OCI-LY1 (cell line): ENCODE data around the gene ACOT11.

Experiments used
- H2AFZ ChIP-seq: fragments of 200-600 bp; sonication (generic), shearing (Covaris generic); 2 replicates; pipeline ENCODE4 v1.6.0; 2014; ENCODE audit warnings: antibody characterized with exemption, mild to moderate bottlenecking, low read length
- H3F3A ChIP-seq: fragments of 200-600 bp; sonication (generic), shearing (Covaris generic); 2 replicates; pipeline ENCODE4 v1.6.0; 2014; ENCODE audit warnings: mild to moderate bottlenecking, antibody characterized with exemption, low read length, moderate library complexity; ENCODE audit not compliant: insufficient read depth
- H3K27ac ChIP-seq: fragments of 200-600 bp; sonication (generic); 2 replicates; pipeline ENCODE4 v1.5.1; 2014; ENCODE audit warnings: low read length, mixed run types, mild to moderate bottlenecking, low read depth; ENCODE audit not compliant: poor library complexity, severe bottlenecking
- H3K27me3 ChIP-seq: fragments of 200-600 bp; sonication (generic); 2 replicates; pipeline ENCODE4 v1.6.0; 2014; ENCODE audit warnings: antibody characterized with exemption, mild to moderate bottlenecking, low read length, moderate library complexity; ENCODE audit not compliant: insufficient read depth
- H3K36me3 ChIP-seq: fragments of 200-600 bp; sonication (generic); 2 replicates; pipeline ENCODE4 v1.6.1; 2014; ENCODE audit warnings: mild to moderate bottlenecking, antibody characterized with exemption, low read length, moderate library complexity, mixed read lengths; ENCODE audit not compliant: insufficient read depth
- H3K4me1 ChIP-seq: fragments of 200-600 bp; sonication (generic); 2 replicates; pipeline ENCODE4 v1.5.1; 2014; ENCODE audit warnings: mild to moderate bottlenecking, low read length, moderate library complexity; ENCODE audit not compliant: insufficient read depth, severe bottlenecking
- H3K4me2 ChIP-seq: fragments of 200-600 bp; sonication (generic), shearing (Covaris generic); 2 replicates; pipeline ENCODE4 v1.6.1; 2014; ENCODE audit warnings: low read length
- H3K4me3 ChIP-seq: fragments of 200-600 bp; sonication (generic); 2 replicates; pipeline ENCODE4 v1.5.1; 2014; ENCODE audit warnings: low read length, low read depth, mild to moderate bottlenecking, mixed read lengths; ENCODE audit not compliant: poor library complexity, severe bottlenecking
- H3K79me2 ChIP-seq: fragments of 200-600 bp; shearing (Covaris generic); 2 replicates; pipeline ENCODE4 v1.6.1; 2016; ENCODE audit warnings: mixed run types, low read length, mixed read lengths; ENCODE audit not compliant: insufficient read depth
- H3K9ac ChIP-seq: fragments of 200-600 bp; sonication (generic), shearing (Covaris generic); 2 replicates; pipeline ENCODE4 v1.6.1; 2014; ENCODE audit warnings: mild to moderate bottlenecking, low read length, mixed read lengths
- H3K9me2 ChIP-seq: fragments of 200-600 bp; sonication (generic), shearing (Covaris generic); 2 replicates; pipeline ENCODE4 v1.6.1; 2014; ENCODE audit warnings: low read depth, mild to moderate bottlenecking, low read length, mixed read lengths
- H3K9me3 ChIP-seq: fragments of 200-600 bp; shearing (Covaris generic); 2 replicates; pipeline ENCODE4 v1.6.1; 2014; ENCODE audit warnings: low read length, mixed read lengths
- H4K20me1 ChIP-seq: fragments of 200-600 bp; sonication (generic), shearing (Covaris generic); 2 replicates; pipeline ENCODE4 v1.6.0; 2016; ENCODE audit warnings: mild to moderate bottlenecking, low read length; ENCODE audit not compliant: insufficient read depth
- CTCF ChIP-seq: fragments of 200-600 bp; sonication (generic), shearing (Covaris generic); IDR thresholded peaks from 2 replicates; pipeline ENCODE4 v1.5.1; 2017; ENCODE audit warnings: mild to moderate bottlenecking, antibody characterized with exemption, low read length, moderate library complexity, mixed read lengths
- EZH2 ChIP-seq: fragments of 200-600 bp; sonication (generic), shearing (Covaris generic); IDR thresholded peaks from 2 replicates; pipeline ENCODE4 v1.8.0; 2017; ENCODE audit warnings: borderline replicate concordance, mixed run types, mild to moderate bottlenecking, antibody characterized with exemption, low read length, moderate library complexity, mixed read lengths

ACOT11 gene

GRCh38 chr1:54619749-54620148 lies 71.7 kb downstream of the ACOT11 start:
- no peaks in the 10 kb centered on the region for H3K79me2 ChIP-seq
- H3K4me3 ChIP-seq = no peak overlapping the region
- H3K4me2 ChIP-seq = no peak overlapping the region

GRCh38 chr1:54623216-54624007 lies 75.4 kb downstream of the ACOT11 start, which contains the start of gene FAM151A:
Gene FAM151A (minus strand): TSS chr1:54623525. CDS start chr1:54623395, 130 bp downstream.
- H3K9me3 ChIP-seq = no peaks in the 10 kb centered on the region
- H3K4me2 ChIP-seq = no peak within 1 kb of the TSS
- H3K4me3 ChIP-seq = no peak within 1 kb of the TSS
- H3K9ac ChIP-seq = no peak within 1 kb of the TSS
- no peak for TF ChIP-seq EZH2
- TF ChIP-seq CTCF = no peak
- no peaks in the 10 kb centered on the region; the same call in 1 of the 2 replicates for H3K27me3 ChIP-seq
- no peaks in the 10 kb centered on the region for H3K4me1 ChIP-seq
- no peaks in the 10 kb centered on the region for H4K20me1 ChIP-seq
- H3K79me2 ChIP-seq = no peaks in the 10 kb centered on the region
- H3F3A ChIP-seq = no peaks in the 10 kb centered on the region
- no peak within 1 kb of the TSS for H3K27ac ChIP-seq
- H3K9me2 ChIP-seq = no peaks in the 10 kb centered on the region
- no peaks in the 10 kb centered on the region for H3K36me3 ChIP-seq
- no peak within 1 kb of the TSS for H2AFZ ChIP-seq

More at GRCh38 chr1:54619749-54620148, 71.7 kb downstream of the ACOT11 start:
- H3K27ac ChIP-seq = no peak overlapping the region
- H3K4me1 ChIP-seq = no peaks in the 10 kb centered on the region
- H3F3A ChIP-seq = no peaks in the 10 kb centered on the region
- H3K9ac ChIP-seq = no peak overlapping the region
- H3K9me3 ChIP-seq = no peaks in the 10 kb centered on the region
- TF ChIP-seq EZH2 (no peak), CTCF (no peak)
- no peak overlapping the region for H2AFZ ChIP-seq
- H3K27me3 ChIP-seq = no peaks in the 10 kb centered on the region
- no peaks in the 10 kb centered on the region for H4K20me1 ChIP-seq
- no peaks in the 10 kb centered on the region for H3K9me2 ChIP-seq
- H3K36me3 ChIP-seq = no peaks in the 10 kb centered on the region

- H3K9me2 ChIP-seq = no peaks in the 10 kb centered on the region
- H3K27ac ChIP-seq = no peak overlapping the region
- no peak overlapping the region for H2AFZ ChIP-seq
- no peak overlapping the region for H3K4me2 ChIP-seq
- TF ChIP-seq EZH2 = no peak
- TF ChIP-seq CTCF = no peak
- no peak overlapping the region for H3K9ac ChIP-seq
- H3K27me3 ChIP-seq = no peaks in the 10 kb centered on the region; the same call in 1 of the 2 replicates
- no peaks in the 10 kb centered on the region for H4K20me1 ChIP-seq
- H3K9me3 ChIP-seq = no peaks in the 10 kb centered on the region
- H3K79me2 ChIP-seq = no peaks in the 10 kb centered on the region
- no peak overlapping the region for H3K4me3 ChIP-seq
- no peaks in the 10 kb centered on the region for H3F3A ChIP-seq
- H3K4me1 ChIP-seq = no peaks in the 10 kb centered on the region
- H3K36me3 ChIP-seq = no peaks in the 10 kb centered on the region
Observed at GRCh38 chr1:54624466-54625464, 76.7 kb downstream of the ACOT11 start.
